ENCODE results near the gene KLRF2.

- TF ChIP-seq USF1 (IDR thresholded peaks at IDR 0.05; ENCODE audit: borderline replicate concordance, low read depth), result no peak
- TF ChIP-seq, protein P1, sequence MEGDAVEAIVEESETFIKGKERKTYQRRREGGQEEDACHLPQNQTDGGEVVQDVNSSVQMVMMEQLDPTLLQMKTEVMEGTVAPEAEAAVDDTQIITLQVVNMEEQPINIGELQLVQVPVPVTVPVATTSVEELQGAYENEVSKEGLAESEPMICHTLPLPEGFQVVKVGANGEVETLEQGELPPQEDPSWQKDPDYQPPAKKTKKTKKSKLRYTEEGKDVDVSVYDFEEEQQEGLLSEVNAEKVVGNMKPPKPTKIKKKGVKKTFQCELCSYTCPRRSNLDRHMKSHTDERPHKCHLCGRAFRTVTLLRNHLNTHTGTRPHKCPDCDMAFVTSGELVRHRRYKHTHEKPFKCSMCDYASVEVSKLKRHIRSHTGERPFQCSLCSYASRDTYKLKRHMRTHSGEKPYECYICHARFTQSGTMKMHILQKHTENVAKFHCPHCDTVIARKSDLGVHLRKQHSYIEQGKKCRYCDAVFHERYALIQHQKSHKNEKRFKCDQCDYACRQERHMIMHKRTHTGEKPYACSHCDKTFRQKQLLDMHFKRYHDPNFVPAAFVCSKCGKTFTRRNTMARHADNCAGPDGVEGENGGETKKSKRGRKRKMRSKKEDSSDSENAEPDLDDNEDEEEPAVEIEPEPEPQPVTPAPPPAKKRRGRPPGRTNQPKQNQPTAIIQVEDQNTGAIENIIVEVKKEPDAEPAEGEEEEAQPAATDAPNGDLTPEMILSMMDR (IDR thresholded peaks at IDR 0.05), result no peak
- no peak for TF ChIP-seq EZH2phosphoT487 (IDR thresholded peaks at IDR 0.05; ENCODE audit: borderline replicate concordance, low read depth)
- TF ChIP-seq TAF1 (IDR thresholded peaks at IDR 0.05; ENCODE audit: borderline replicate concordance, low read depth, low read length), result no peak
- no peak for TF ChIP-seq PBX3 (IDR thresholded peaks at IDR 0.05)
- TF ChIP-seq FOXJ3 (CRISPR knock-in tag; IDR thresholded peaks at IDR 0.05), result no peak
- TF ChIP-seq MXI1 (IDR thresholded peaks at IDR 0.05; ENCODE audit: low read depth, low read length), result no peak
- TF ChIP-seq POLR2AphosphoS5 (IDR thresholded peaks at IDR 0.05; ENCODE audit: low read depth, low read length), result no peak
- TF ChIP-seq MAX (IDR thresholded peaks at IDR 0.05; ENCODE audit: low read depth), result no peak
These were observed 52.7 kb downstream of the KLRF2 start for GRCh38 chr12:9933958-9934357.

Data from SK-N-SH (cell line).